Type B pancreatic cell (in vitro differentiated cells): ENCODE measurements around the gene IQGAP2. TPM values are rescaled to one million over a fixed set of nuclear protein-coding genes. Genes with fewer than 3 reads are reported as not detected.

Experiments
- DNase-seq: peaks from one replicate; pipeline ENCODE4 v3.0.0; 2021; ENCODE audit warnings: mixed read lengths; ENCODE audit not compliant: unreplicated experiment; ENCODE audit errors: extremely low spot score
- H3K27ac Mint-ChIP-seq: 2 replicates; pipeline ENCODE4 v1.8.0; 2021; ENCODE audit warnings: mild to moderate bottlenecking, mixed read lengths
- H3K27me3 Mint-ChIP-seq: 2 replicates; pipeline ENCODE4 v1.8.0; 2021; ENCODE audit warnings: mixed read lengths
- H3K36me3 Mint-ChIP-seq: 2 replicates; pipeline ENCODE4 v1.8.0; 2021; ENCODE audit warnings: mixed read lengths
- H3K4me1 Mint-ChIP-seq: one replicate; pipeline ENCODE4 v1.8.0; 2021; ENCODE audit warnings: mixed read lengths; ENCODE audit not compliant: unreplicated experiment
- H3K4me3 Mint-ChIP-seq: 2 replicates; pipeline ENCODE4 v1.8.0; 2021; ENCODE audit warnings: mild to moderate bottlenecking, mixed read lengths
- H3K9me3 Mint-ChIP-seq: 2 replicates; pipeline ENCODE4 v1.8.0; 2021; ENCODE audit warnings: mixed read lengths
- CTCF ChIP-seq: fragments of 200-600 bp; sonication (generic); conservative IDR thresholded peaks from 2 replicates; pipeline ENCODE4 v1.5.0; 2021; ENCODE audit warnings: antibody characterized with exemption, mild to moderate bottlenecking
- total RNA-seq: library from RNA; stranded (reverse); gene quantifications from 2 replicates; pipeline ENCODE4 v1.2.1, GENCODE V29; 2021; ENCODE audit warnings: low replicate concordance

Gene IQGAP2
- total RNA-seq, 1 donor from 2014 or later: 24.7 TPM

GRCh38 chr5:76391014-76391413 is 12.1 kb upstream of the IQGAP2 start:
- peaks cover 35% of the 10 kb centered on the region for H3K4me1 Mint-ChIP-seq
- H3K36me3 Mint-ChIP-seq: no peaks in the 10 kb centered on the region
- no peaks in the 10 kb centered on the region for H3K9me3 Mint-ChIP-seq
- no peak overlapping the region for H3K4me3 Mint-ChIP-seq
- no peak for TF ChIP-seq CTCF
- no peak for DNase-seq
- H3K27ac Mint-ChIP-seq: no peak overlapping the region
- H3K27me3 Mint-ChIP-seq: no peaks in the 10 kb centered on the region

GRCh38 chr5:76393035-76393680 is 9.9 kb upstream of the IQGAP2 start:
- Mint-ChIP-seq H3K27ac (no peak overlapping the region), H3K4me3 (no peak overlapping the region), H3K36me3 (no peaks in the 10 kb centered on the region), H3K27me3 (no peaks in the 10 kb centered on the region), H3K4me1 (peaks cover 32% of the 10 kb centered on the region), H3K9me3 (peaks cover 4% of the 10 kb centered on the region)
- no peak for TF ChIP-seq CTCF
- DNase-seq: no peak

GRCh38 chr5:76397200-76397599 is 5.9 kb upstream of the IQGAP2 start:
- H3K9me3 Mint-ChIP-seq: peaks cover 4% of the 10 kb centered on the region
- H3K4me1 Mint-ChIP-seq: peaks cover 16% of the 10 kb centered on the region
- peaks cover 12% of the 10 kb centered on the region for H3K27me3 Mint-ChIP-seq
- no peak overlapping the region for H3K4me3 Mint-ChIP-seq
- no peak for TF ChIP-seq CTCF
- no peak overlapping the region for H3K27ac Mint-ChIP-seq
- no peaks in the 10 kb centered on the region for H3K36me3 Mint-ChIP-seq
- no peak for DNase-seq

GRCh38 chr5:76399268-76399667 is 3.8 kb upstream of the IQGAP2 start:
- no peak for TF ChIP-seq CTCF
- H3K4me1 Mint-ChIP-seq: peaks cover 5% of the 10 kb centered on the region
- no peak for DNase-seq
- H3K4me3 Mint-ChIP-seq: no peak overlapping the region
- H3K36me3 Mint-ChIP-seq: no peaks in the 10 kb centered on the region
- H3K27me3 Mint-ChIP-seq: peaks cover 14% of the 10 kb centered on the region
- no peak overlapping the region for H3K27ac Mint-ChIP-seq
- H3K9me3 Mint-ChIP-seq: peaks cover 4% of the 10 kb centered on the region

- Mint-ChIP-seq H3K4me3 (no peak overlapping the region), H3K9me3 (peaks cover 4% of the 10 kb centered on the region), H3K27ac (no peak overlapping the region), H3K27me3 (peaks cover 14% of the 10 kb centered on the region), H3K4me1 (peaks cover 5% of the 10 kb centered on the region), H3K36me3 (no peaks in the 10 kb centered on the region)
- no peak for TF ChIP-seq CTCF
- no peak for DNase-seq
Measured at GRCh38 chr5:76400466-76400865, 2.6 kb upstream of the IQGAP2 start.
